Lower lobe of right lung (tissue), 2 donors: ENCODE data around the gene CDYL2. TPM values are rescaled to one million over a fixed set of nuclear protein-coding genes. Genes with fewer than 3 reads are reported as not detected.

Source experiments
- ATAC-seq, 2 donors: fragments of 200-7000 bp; cut with Tn5 transposase; one replicate each; pipeline ENCODE4 v1.9.1; 2020 to 2022; ENCODE audit warnings: mild to moderate bottlenecking in 2 of 2, moderate library complexity in 2 of 2
- DNase-seq: peaks from one replicate; pipeline ENCODE4 v3.0.0-alpha.2; 2020
- H3K27ac ChIP-seq: fragments of 200-600 bp; one replicate; pipeline ENCODE4 v1.8.0; 2022
- H3K27me3 ChIP-seq: fragments of 200-600 bp; one replicate; pipeline ENCODE4 v1.8.0; 2022; ENCODE audit warnings: low read depth
- H3K36me3 ChIP-seq: fragments of 200-600 bp; one replicate; pipeline ENCODE4 v1.8.0; 2022; ENCODE audit warnings: mild to moderate bottlenecking
- H3K4me1 ChIP-seq: fragments of 200-600 bp; one replicate; pipeline ENCODE4 v1.8.0; 2022
- H3K4me3 ChIP-seq: fragments of 200-600 bp; one replicate; pipeline ENCODE4 v1.8.0; 2022; ENCODE audit warnings: mild to moderate bottlenecking
- H3K9me3 ChIP-seq: fragments of 200-600 bp; one replicate; pipeline ENCODE4 v1.8.0; 2022
- CTCF ChIP-seq: fragments of 200-600 bp; IDR thresholded peaks from one replicate; pipeline ENCODE4 v1.8.0; 2022; ENCODE audit warnings: antibody characterized with exemption, mild to moderate bottlenecking
- intact Hi-C: fragments of 100-400 bp; cut with DNase I; formaldehyde crosslinking; loops from one replicate; pipeline ENCODE4 v1.11.0; 2022
- total RNA-seq: library from RNA; stranded (reverse); fragmentation: NEBNext Ultra II Directional; extraction: Animal tissue kit (Norgen Biotek cat#: 25700); gene quantifications from one replicate; pipeline ENCODE4 v1.2.1, GENCODE V29; 2021
- donor health status: DM: no; HTN: yes; CAD: no; lungs with severe emphysema.

The CDYL2 gene
- total RNA-seq, 1 donor from 2014 or later = 14.7 TPM

GRCh38 chr16:80601182-80601581, 203.2 kb downstream of the CDYL2 start:
- Histone ChIP-seq H3K4me1 (no peaks in the 10 kb centered on the region), H3K36me3 (peaks cover 9% of the 10 kb centered on the region), H3K4me3 (no peak overlapping the region), H3K27me3 (no peaks in the 10 kb centered on the region), H3K9me3 (no peaks in the 10 kb centered on the region), H3K27ac (no peak overlapping the region)
- no peak for TF ChIP-seq CTCF
- DNase-seq (no peak), ATAC-seq (no peak)
- intact Hi-C loops = no loop called here

DNA sequence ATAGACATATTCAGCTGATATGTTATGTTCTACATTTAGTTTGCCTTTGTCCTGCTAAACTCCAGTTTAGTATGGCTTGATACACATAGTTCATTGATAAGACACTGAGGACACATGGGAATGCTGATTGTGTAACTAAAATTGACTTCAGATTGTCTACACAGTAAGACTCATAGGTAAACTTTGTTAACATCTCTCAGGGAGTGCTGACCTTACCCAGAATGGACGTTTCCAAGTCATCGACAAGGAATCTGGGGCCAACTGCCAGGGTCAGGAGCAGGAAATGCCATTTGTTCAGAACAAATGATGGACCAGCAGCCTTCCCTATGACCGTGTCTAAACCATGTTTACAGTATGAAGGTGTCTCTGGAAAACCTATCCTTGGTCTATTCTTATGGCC, 204.9 kb downstream of the CDYL2 start:
- no peaks in the 10 kb centered on the region for H3K4me1 ChIP-seq
- intact Hi-C loops = no loop called here
- DNase-seq (no peak), ATAC-seq (no peak)
- TF ChIP-seq CTCF = no peak
- H3K4me3 ChIP-seq = no peak overlapping the region
- no peaks in the 10 kb centered on the region for H3K9me3 ChIP-seq
- H3K27me3 ChIP-seq = no peaks in the 10 kb centered on the region
- no peak overlapping the region for H3K27ac ChIP-seq
- H3K36me3 ChIP-seq = peaks cover 8% of the 10 kb centered on the region

- no peaks in the 10 kb centered on the region for H3K27me3 ChIP-seq
- intact Hi-C loops = no loop called here
- H3K36me3 ChIP-seq = no peaks in the 10 kb centered on the region
- no peaks in the 10 kb centered on the region for H3K4me1 ChIP-seq
- no peak overlapping the region for H3K27ac ChIP-seq
- no peak for TF ChIP-seq CTCF
- H3K4me3 ChIP-seq = no peak overlapping the region
- ATAC-seq = no peak
- H3K9me3 ChIP-seq = no peaks in the 10 kb centered on the region
- no peak for DNase-seq
Measured at GRCh38 chr16:80596507-80597207, 207.7 kb downstream of the CDYL2 start.

DNA sequence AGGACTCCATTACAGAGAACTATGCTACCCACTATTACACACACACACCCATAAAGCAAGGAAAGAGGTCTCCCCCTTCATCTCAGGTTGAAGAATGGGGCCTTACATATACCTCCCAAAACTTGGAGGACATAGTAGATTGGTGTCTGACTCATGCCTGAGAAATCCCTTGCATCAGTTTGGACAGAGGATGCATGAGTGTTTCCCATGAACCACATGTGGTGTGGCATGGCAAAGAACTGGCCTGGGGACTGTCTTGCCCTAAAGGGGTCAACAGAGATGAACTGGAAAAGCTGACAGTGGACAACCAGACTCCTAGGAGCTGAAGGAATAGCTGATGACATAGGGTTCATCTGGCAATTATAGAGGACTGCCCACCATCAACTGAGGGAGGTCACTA, 209.6 kb downstream of the CDYL2 start:
- no peak for DNase-seq
- Histone ChIP-seq H3K36me3 (no peaks in the 10 kb centered on the region), H3K4me1 (no peaks in the 10 kb centered on the region), H3K9me3 (no peaks in the 10 kb centered on the region), H3K4me3 (no peak overlapping the region), H3K27ac (no peak overlapping the region), H3K27me3 (no peaks in the 10 kb centered on the region)
- ATAC-seq = no peak
- TF ChIP-seq CTCF = no peak
- intact Hi-C loops = no loop called here

- no peaks in the 10 kb centered on the region for H3K27me3 ChIP-seq
- no peak overlapping the region for H3K27ac ChIP-seq
- no peak for DNase-seq
- intact Hi-C loops = no loop called here
- ATAC-seq = no peak
- H3K9me3 ChIP-seq = no peaks in the 10 kb centered on the region
- H3K4me3 ChIP-seq = no peak overlapping the region
- no peaks in the 10 kb centered on the region for H3K36me3 ChIP-seq
- H3K4me1 ChIP-seq = no peaks in the 10 kb centered on the region
- TF ChIP-seq CTCF = no peak
Measured at GRCh38 chr16:80592273-80592672, 212.1 kb downstream of the CDYL2 start.
